HG03571 (cell line): ENCODE data around the gene CHRNA4.

ENCODE experiments used
- ATAC-seq: cut with Tn5 transposase; IDR thresholded peaks from one replicate; pipeline ENCODE4 v1.9.1; 2021; ENCODE audit not compliant: unreplicated experiment

Gene CHRNA4

DNA sequence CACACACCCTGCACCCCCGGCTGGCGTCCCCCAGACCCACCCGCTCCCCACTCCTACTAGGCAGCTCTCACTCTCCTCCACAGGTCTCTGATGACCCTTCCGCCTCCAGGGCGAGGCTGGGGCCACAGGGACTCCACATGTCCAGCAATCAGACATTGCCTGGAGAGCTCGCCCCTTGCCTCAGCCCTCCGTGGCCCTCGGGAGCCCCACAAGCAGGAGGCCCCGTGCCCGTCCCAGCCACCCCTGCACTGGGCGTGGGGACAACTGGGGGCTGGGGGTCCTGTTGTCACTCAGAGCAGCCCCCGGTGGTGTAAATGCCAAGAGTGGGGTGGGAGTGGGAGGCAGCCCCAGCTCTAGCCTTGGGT lies 66.6 kb downstream of the CHRNA4 start:
- no peak for ATAC-seq

DNA sequence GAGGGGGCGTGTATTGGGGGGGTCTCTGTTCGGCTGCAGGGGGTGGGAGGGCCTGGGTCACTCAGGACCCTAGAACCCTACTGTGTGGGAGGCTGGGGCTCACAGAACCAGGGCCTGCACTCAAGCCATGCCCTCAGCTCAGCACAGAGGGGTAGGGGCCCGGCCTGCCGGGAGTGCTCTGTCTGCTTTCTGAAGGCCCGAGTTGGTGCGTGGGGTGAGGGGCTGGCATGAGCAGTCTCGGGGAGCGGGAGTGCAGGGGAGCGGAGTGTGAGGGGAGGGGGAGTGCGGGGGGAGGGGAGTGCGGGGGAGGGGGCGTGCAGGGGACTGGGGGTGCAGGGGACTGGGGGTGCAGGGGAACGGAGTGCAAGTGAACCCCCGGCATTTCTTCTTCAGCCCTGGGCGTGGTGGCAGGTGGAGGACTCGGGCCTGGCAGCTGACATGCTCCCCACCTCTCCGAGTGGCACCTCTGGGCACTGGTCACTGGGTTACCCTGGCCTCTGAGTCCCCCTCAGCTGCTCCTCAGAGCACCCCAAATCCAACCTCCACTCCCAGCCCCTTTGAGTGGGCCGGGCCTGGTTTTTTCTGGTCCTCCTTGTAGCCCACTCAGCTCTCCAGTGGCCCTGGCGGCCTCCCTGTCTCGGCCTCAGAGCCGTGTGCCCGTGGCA lies 67.1 kb downstream of the CHRNA4 start:
- no peak for ATAC-seq

DNA sequence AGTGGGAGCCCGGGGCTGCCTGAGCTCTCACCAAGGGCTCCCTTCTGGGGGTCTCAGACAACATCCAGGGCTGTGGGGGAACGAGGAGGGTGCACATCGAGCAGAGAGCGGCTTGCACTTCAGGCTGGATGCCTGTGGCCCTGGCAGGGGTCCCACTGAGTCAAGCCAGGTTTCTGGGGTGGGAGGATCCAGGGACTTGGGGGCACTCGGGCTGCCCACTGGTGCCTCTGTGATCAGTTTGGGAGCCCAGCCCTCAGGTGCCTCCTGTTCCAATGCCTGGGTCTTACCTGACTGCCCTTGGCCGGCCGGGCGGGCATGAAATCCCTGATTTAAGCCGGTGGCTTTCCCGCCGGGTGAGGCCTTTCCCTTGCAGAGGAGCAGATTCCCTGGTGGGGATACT lies 67.7 kb downstream of the CHRNA4 start:
- ATAC-seq, result no peak
